ENCODE results near the gene PLXND1.

The PLXND1 gene

GRCh38 chr3:129604767-129605166 lies 1.7 kb downstream of the PLXND1 start:
- TF ChIP-seq CTCF (IDR thresholded peaks at IDR 0.05; ENCODE audit: insufficient read depth, low read length, missing control alignments), result no peak
- POLR2A ChIA-PET, result interaction anchor here (1.8 kb wide), 1 partner anchor 8 kb away, joined by 11 read pairs; no protein-coding TSS in a partner anchor
- peak overlapping the region; percentile 71 for H3K4me3 ChIP-seq (ENCODE audit: low read depth, low read length)
- CTCF ChIA-PET, result interaction anchor here (1.2 to 3.2 kb wide), 5 partner anchors 9 to 224 kb away, joined by 3 to 24 read pairs (median 6); no protein-coding TSS in a partner anchor
- no peak for DNase-seq (ENCODE audit: low read depth, low spot score)

GRCh38 chr3:129603991-129604749 lies 2.3 kb downstream of the PLXND1 start:
- no peak for TF ChIP-seq CTCF (IDR thresholded peaks at IDR 0.05; ENCODE audit: insufficient read depth, low read length, missing control alignments)
- ChIA-PET POLR2A (interaction anchor here (1.2 kb wide), 1 partner anchor 23 kb away, joined by 3 read pairs; no protein-coding TSS in a partner anchor), CTCF (interaction anchor here (1.2 to 3.2 kb wide), 3 partner anchors 9 to 113 kb away, joined by 3 to 24 read pairs (median 3); no protein-coding TSS in a partner anchor)
- H3K4me3 ChIP-seq (ENCODE audit: low read depth, low read length), result peak overlapping the region; percentile 71
- no peak for DNase-seq (ENCODE audit: low read depth, low spot score)

- no peak for TF ChIP-seq CTCF (IDR thresholded peaks at IDR 0.05; ENCODE audit: insufficient read depth, low read length, missing control alignments)
- POLR2A ChIA-PET, result interaction anchor here (0.7 to 1.2 kb wide), 2 partner anchors 23 to 78 kb away, joined by 3 read pairs; no protein-coding TSS in a partner anchor
- CTCF ChIA-PET, result interaction anchor here (0.8 to 3.2 kb wide), 4 partner anchors 10 to 112 kb away, joined by 3 to 24 read pairs (median 3); no protein-coding TSS in a partner anchor
- no peak for DNase-seq (ENCODE audit: low read depth, low spot score)
- peak overlapping the region; percentile 71 for H3K4me3 ChIP-seq (ENCODE audit: low read depth, low read length)
Measured at GRCh38 chr3:129603561-129603942, 2.9 kb downstream of the PLXND1 start.

- peak; percentile 74 for DNase-seq (ENCODE audit: low read depth, low spot score)
- no peak for TF ChIP-seq CTCF (IDR thresholded peaks at IDR 0.05; ENCODE audit: insufficient read depth, low read length, missing control alignments)
- H3K4me3 ChIP-seq (ENCODE audit: low read depth, low read length), result peak overlapping the region; percentile 71
- ChIA-PET CTCF (interaction anchor here (0.8 to 3.2 kb wide), 4 partner anchors 10 to 112 kb away, joined by 3 to 24 read pairs (median 3); no protein-coding TSS in a partner anchor), POLR2A (interaction anchor here (0.7 to 1.2 kb wide), 4 partner anchors 24 to 113 kb away, joined by 3 read pairs; no protein-coding TSS in a partner anchor)
Measured at GRCh38 chr3:129602730-129603560, 3.5 kb downstream of the PLXND1 start.

- no peak overlapping the region; the same call in 1 of the 2 replicates for H3K4me3 ChIP-seq (ENCODE audit: low read depth, low read length)
- ChIA-PET CTCF (no interaction called here), POLR2A (no interaction called here)
- DNase-seq (ENCODE audit: low read depth, low spot score), result no peak
- TF ChIP-seq CTCF (IDR thresholded peaks at IDR 0.05; ENCODE audit: insufficient read depth, low read length, missing control alignments), result no peak
Measured at GRCh38 chr3:129602309-129602708, 4.2 kb downstream of the PLXND1 start.

Data from AG04449 (cell line).